ENCODE results near the gene SEC24C. TPM values are rescaled to one million over a fixed set of nuclear protein-coding genes. Genes with fewer than 3 reads are reported as not detected.
A peak's percentile ranks its signal among the peaks of the same experiment; 100 is the strongest.

SEC24C gene
- total and polyA plus RNA-seq, 2 of the 13 experiments (the other 11 are each of a cell fraction or from before 2014, with no cell fraction given), result 63.1 to 66.4 TPM

GRCh38 chr10:73773152-73773879 lies 29.1 kb downstream of the SEC24C start (continued):
- TF ChIP-seq ZBTB14 (CRISPR knock-in tag; IDR thresholded peaks at IDR 0.05) (no peak), ZBTB38 (CRISPR knock-in tag; IDR thresholded peaks at IDR 0.05) (peak; percentile 91), GZF1 (CRISPR knock-in tag; IDR thresholded peaks at IDR 0.05) (no peak), YY1 (IDR thresholded peaks at IDR 0.05; ENCODE audit: insufficient read depth, insufficient replicate concordance, low read depth, low read length) (no peak), ZNF296 (CRISPR knock-in tag; conservative IDR thresholded peaks at IDR 0.05) (peak; percentile 71; the same call in 1 of the 2 replicates)

- Histone ChIP-seq H3K4me2 (ENCODE audit: low read depth, low read length) (peak overlapping the region; percentile 95), H4K20me1 (ENCODE audit: insufficient read depth, low read length) (peaks cover 7% of the 10 kb centered on the region; the same call in 1 of the 2 replicates), H3K27me3 (ENCODE audit: control insufficient read depth in 1 of 2, insufficient read depth in 2 of 2, low read length in 2 of 2) (no peaks in the 10 kb centered on the region; a peak in 1 of 5 replicates), H3K36me3 (replicated peaks in 1 of 2; ENCODE audit: control insufficient read depth in 1 of 2, insufficient read depth in 2 of 2, low read length in 2 of 2) (peaks cover 10 to 29% of the 10 kb centered on the region in 2 experiments), H3K9me3 (ENCODE audit: low read length) (no peaks in the 10 kb centered on the region), H2AFZ (ENCODE audit: low read length) (no peak overlapping the region), H3K4me3 (replicated peaks in 1 of 3; ENCODE audit: insufficient read depth in 1 of 3, low read depth in 2 of 3, low read length in 3 of 3) (peak overlapping the region; percentile 68 to 84 (median 77)), H3K27ac (ENCODE audit: extremely low read length, insufficient read depth, low read length) (no peak overlapping the region), H3K4me1 (ENCODE audit: insufficient read depth, low read length) (peaks cover 25% of the 10 kb centered on the region), H3K79me2 (ENCODE audit: insufficient read depth, low read length) (peaks cover 39% of the 10 kb centered on the region), H3K9ac (ENCODE audit: insufficient read depth, low read depth, low read length) (peak overlapping the region; percentile 80)
- BruUV-seq (replicated peaks), result no TSS peak
- intact Hi-C loops (cut with micrococcal nuclease; ENCODE audit: unreplicated experiment) (loop anchor here (5.0 kb wide), 1 partner anchor 103 kb away; no protein-coding TSS in a partner anchor), in situ Hi-C loops (cut with HindIII; ENCODE audit: extremely low pct_ligation_motif_present, low pct_unique_long_range_greater_than_20kb) (no loop called here)
- 50% methylated on average over 5 of the region's 5 CpGs for WGBS (ENCODE audit: low lambda C conversion rate)
- ChIA-PET CTCF (ENCODE audit: low intra/inter-chr PET ratio, low total read pairs) (no interaction called here), POLR2A (no interaction called here)
- ATAC-seq, result 0 out of 3 replicates have a peak, but pooled peaks have one; percentile 5
- peak; percentile 51 for TF ChIP-seq CTCF (CRISPR knock-in tag; IDR thresholded peaks at IDR 0.05)
- no peak for TF ChIP-seq ZNF335 (CRISPR knock-in tag; IDR thresholded peaks at IDR 0.05)
- TF ChIP-seq KDM5A (IDR thresholded peaks at IDR 0.05; ENCODE audit: borderline replicate concordance, low read length), result 0 out of 2 replicates have a peak, but pooled peaks have one; percentile 46
- no peak for TF ChIP-seq CREB1 (IDR thresholded peaks at IDR 0.05)
- no peak for TF ChIP-seq CREB1 (CRISPR knock-in tag; IDR thresholded peaks at IDR 0.05)
- peak; percentile 32; the same call in 1 of the 2 replicates for TF ChIP-seq STAG1 (CRISPR knock-in tag; IDR thresholded peaks at IDR 0.05)
- FAIRE-seq, result no peak
- peak; percentile 18 for DNase-seq (ENCODE audit: low spot score)
Observed at GRCh38 chr10:73774637-73775036, 30.5 kb downstream of the SEC24C start.

Data from HepG2 (cell line).